GM19035 (cell line): ENCODE measurements around the gene AK5.
A peak's percentile ranks its signal among the peaks of the same experiment; 100 is the strongest.
"Not testable (repeated sequence)": the region's sequence is repeated elsewhere in the genome, so short reads cannot be mapped to it uniquely, and the experiment has no call there.

ENCODE experiments used
- ATAC-seq: cut with Tn5 transposase; IDR thresholded peaks from one replicate; pipeline ENCODE4 v1.9.1; 2021; ENCODE audit not compliant: unreplicated experiment

Gene AK5

DNA sequence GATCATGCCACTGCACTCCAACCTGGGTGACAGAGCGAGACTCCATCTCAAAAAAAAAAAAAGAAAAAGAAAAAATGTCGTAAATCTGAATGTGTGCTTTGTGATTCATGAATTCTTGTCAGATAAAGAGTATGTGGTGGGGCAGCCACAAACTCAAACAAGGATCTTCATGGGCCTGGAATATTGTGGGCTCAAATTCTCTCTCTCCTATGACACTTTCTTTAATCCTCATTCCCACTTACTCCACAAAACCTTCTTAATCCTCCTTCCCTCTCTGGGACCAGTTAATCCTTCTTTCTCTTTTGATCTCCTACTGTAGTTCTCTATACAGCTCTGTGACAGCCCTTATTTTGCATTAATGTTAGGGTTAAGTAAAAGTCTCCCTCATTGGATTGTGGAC lies 112.3 kb downstream of the AK5 start:
- ATAC-seq = no peak

DNA sequence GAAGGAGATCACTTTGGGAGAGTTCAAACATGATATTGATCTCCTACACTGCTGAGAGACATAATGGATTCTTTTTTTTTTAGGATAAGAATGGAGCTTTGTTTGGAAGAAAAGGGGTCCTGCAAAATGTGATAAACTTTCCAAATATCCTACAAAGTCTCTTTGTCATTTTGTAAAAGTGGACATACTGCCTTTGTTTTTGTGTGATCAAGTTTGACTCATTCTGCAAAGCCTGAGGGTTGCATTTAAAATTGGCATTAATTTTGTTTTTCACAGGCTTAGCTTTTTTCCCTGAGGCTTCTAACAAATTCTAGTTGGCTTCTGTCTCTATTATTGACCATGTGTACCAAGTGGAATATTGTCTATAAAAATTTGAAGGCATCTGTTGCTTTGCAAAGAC lies 113.2 kb downstream of the AK5 start:
- no peak for ATAC-seq

DNA sequence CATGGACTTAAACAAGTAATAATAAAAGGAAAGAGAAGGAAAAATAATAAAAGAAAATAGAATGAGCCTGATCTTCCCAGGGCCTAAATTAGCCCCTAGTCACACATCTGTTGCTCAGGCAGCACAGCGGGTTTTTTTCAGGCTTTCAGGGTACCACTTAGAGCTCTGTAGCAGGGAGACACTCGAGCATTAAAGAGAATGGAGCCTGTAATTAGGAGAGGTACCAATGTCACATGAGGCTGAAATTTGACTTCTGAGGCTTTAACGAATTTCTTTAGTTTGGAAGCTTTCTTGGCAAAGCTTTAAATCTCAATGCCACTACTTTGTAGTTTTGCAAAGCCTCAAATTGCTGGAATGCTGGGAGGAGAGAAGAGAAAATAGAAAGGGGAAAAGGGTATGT lies 116.3 kb downstream of the AK5 start:
- ATAC-seq = no peak

DNA sequence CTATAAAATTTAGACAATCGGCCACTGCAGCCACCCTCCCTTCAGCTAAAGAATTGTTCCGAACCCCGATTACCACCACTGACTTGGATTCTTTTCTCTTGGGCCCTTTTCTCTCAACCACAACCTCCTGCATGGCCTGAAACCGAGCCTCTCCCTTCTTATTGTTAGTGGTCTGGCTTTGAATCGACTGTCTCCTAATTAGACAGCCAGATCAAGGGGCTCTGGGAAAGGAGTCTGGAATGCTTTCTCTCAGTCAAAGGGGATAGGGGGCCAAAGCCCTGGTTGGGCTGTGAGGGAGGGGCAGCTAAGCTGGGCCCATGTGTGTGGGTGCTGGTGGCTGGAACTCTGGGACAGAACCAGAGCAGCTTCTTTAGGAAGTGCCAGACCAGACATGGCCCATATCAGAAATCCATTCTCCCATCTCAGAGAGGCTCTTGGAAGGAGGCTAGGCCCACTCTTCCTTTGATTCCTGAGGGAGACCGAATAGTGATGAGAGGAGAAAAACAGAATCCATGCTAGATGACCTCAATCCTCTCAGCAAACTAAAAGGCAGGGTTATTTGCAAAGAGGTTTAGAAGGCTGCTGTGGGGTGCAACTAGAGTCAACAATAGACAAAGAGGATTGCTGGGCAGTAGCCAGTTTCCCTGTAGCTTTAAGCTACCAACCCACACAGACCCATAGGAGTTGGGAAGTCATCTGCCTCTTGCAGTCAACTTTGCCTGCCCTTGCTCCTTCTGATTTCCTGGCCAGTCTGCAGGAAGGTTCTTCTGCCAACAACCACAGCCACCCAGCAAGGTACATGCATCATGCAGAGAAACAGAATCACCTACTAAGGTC lies 117.6 kb downstream of the AK5 start:
- no peak for ATAC-seq

DNA sequence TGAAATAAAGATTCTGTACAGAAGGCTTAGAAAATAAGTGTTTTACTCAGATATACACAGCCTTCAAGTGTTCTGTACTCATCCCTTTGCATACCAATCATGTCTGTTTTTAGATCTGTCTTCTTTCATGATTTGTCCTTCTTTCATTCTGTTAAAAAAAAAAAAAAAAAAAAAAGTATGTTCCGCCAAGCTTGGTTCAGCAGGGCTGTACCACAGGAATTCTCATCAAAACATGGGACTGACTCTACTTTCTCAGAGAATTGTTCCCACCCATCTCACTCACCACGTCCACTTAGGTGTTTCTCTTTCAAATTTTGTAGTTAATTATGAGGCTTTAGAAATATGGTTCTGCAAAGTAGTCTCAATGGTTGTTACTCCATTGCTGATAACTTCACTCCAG lies 119.0 kb downstream of the AK5 start:
- no peak for ATAC-seq

DNA sequence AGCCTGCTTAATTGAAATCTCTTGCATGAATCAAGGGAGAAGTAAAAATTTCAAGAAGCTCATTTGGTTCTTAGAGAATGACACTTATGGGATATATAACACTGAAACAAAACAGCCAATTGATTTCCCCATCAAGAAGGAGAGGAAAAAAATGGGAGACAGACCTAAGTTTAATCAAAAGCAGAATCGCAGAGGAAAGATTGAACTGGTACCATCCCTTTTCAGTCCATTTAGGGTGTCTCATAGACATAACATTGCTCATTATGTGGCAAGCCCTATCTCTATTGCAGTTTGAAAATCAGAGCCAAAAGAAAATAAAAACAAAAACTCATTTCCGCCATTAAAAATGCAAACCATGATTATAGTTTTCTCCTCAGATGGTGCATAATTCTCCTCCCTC lies 119.6 kb downstream of the AK5 start:
- ATAC-seq = no peak

DNA sequence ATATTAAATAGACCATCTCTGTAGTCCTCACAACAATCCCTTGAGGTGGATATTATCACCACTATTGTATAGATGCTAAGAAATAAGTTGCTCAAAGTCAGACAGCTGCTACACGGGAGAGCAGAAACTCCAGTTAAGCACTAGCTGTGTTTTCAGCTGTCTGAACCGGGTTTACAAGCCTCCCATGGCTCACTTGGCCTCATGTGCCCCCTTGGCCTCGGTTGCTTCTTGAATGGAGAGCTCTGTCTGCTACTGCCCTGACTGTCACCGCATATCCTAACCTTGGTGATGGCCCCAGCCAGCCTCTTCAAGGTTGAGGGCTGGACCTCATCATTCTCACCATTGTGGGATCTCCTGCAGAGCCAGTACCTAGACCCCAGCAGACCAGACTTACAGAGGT lies 123.4 kb downstream of the AK5 start:
- no peak for ATAC-seq

DNA sequence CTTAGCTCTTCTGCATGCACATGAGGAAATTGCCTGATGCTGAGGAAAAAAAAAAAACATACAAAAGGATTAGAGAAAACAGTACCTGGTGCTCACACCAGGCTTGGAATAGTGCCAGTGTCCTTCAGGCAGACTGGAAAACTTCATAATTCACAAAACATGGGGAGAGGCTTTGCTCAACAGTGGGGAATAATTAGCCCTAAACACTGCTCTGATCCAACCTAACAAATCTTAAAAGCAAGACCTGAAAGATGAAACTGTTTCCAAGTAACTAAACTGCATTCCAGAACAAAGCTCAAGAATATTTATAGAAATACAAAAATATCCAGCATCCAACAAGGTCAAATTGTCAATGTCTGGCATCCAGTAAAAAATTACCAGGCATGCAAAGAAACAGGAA lies 124.8 kb downstream of the AK5 start:
- no peak for ATAC-seq

DNA sequence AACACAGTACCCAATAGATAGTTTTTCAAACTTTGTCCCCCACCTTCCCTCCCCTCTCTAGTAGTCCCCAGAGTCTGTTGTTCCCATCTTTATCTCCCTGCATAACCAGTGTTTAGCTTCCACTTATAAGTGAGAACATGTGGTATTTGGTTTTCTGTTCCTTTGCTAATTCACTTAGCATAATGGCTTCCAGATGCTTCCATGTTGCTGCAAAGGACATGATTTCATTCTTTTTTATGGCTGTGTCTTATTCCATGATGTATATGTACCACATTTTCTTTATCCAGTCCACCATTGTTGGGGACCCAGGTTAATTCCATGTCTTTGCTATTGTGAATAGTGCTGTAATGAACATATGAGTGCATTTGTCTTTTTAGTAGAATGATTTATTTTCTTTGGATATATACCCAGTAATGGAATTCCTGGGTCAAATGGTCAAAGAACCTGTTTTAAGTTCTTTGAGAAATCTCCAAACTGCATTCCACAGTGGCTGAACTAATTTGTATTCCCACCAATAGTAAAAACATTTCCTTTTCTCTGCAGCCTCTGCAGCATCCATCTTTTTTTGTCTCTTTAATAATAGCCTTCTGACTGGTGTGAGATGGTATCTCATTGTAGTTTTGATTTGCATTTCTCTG lies 126.0 kb downstream of the AK5 start:
- no peak for ATAC-seq

DNA sequence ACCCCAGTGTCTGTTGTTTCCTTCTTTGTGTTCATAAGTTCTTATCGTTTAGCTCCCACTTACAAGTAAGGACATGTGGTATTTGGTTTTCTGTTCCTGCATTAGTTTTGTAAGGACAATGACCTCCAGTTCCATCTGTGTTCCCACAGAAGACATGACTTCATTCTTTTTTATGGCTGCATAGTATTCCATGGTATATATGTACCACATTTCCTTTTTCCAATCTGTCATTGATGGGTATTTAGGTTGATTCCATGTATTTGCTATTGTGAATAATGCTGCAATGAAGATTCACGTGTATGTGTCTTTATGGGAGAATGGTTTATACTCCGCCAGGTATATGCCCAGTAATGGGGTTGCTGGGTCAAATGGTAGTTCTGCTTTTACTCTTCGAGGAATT lies 127.1 kb downstream of the AK5 start:
- ATAC-seq = not testable (repeated sequence)

DNA sequence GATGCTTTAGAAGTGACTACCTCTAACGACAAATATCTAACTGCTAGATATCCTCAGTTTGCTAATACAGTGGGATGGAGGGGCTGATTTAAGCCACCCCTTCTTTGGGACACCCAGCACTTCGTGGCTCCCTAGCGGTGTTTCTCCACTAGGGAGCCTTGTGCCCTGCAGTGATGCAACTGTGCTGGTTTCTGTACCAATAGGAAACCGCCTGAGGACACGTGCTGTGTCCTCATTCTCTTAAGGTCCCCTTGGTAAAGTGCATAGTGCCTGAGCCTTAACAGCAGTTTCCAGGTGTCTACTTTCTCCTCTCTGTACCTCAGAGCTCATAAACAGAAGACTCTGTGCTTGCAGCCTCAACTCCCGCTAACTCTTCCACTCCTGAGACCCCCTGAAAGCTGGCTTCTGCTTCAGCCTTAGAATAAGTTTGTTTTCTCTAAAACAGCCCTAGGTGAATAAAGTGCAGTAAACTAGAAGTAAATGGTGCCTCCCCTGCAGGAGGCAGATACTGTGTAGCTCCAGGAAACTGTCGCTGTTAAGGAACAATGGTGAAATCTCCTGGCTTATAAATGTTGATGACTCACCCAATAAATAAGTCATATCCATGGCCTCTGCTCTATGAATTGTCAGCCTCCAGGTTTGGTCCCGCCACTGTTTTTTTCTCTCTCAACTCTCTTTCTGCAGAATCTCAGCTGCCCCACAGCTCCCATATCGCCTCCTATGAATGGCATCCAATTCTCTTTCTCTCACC lies 130.4 kb downstream of the AK5 start:
- no peak for ATAC-seq

DNA sequence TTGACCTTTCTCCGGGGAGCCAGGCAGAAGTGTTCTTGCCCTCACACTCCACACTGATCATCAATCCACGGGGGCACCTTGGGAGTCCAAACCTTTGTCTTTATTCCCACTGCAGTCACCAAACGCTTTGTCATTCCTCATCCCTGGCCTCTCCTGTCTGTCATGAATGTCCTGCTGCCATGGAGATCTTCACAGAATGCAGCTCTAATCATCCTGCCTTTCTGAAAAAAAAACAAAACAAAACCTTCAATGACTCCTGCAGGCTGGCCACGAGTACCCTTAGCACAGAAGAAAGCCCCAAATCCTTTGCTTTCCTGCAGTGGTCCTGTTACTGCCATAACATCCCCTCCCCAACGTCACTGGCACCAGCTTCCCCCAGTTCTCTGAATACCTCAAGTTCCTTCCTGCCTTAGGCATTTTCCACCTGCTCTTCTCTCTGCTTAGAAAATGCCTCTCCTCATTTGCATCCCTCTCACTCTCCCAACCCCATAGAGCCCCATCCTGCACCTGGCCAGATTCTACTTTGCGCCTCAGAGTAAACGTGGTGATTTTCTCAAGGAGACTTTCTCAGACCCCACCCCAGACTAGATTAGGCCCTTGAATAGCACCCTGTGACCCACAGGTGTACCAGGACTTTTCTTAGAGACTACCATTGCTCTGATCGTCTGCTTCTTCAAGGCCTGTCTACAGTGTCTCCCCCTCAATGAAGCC lies 131.2 kb downstream of the AK5 start:
- peak; percentile 47 for ATAC-seq

DNA sequence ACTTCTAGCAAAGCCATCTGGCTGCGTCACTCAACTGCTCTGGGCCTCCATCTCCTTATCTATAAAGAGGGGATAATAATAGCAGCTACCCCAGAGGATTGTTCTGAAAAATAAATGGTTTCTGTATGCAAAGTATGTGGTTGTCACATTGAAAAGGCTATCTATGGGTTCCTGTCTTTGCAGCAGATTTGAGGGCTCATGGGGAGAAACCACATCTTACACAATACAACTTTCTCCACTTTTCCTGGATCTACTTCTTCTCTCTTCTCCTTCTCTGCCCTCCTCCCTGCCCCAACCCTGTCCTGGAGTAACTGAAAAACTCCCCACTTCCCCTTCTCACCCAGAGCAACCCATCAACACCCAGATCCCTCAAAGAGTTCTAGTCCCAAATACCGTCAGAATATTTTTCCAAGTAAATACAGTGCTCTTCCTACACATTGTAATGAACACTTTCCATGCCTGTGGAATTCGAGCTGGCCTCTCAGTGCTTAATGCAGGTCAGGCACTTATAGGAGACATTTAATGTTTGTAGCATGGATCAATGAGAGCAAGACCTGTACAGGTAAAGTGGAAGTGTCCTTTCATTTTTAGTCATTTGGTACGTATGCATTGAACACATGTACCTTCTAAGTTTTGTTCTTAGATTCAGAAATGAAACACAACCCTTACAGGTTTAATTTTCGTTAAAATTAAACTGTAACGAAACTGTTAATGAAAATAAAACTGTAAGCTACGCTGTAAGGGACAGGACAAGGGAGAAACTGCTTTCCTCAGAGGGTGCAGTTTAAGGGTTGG lies 131.9 kb downstream of the AK5 start:
- peak; percentile 84 for ATAC-seq

DNA sequence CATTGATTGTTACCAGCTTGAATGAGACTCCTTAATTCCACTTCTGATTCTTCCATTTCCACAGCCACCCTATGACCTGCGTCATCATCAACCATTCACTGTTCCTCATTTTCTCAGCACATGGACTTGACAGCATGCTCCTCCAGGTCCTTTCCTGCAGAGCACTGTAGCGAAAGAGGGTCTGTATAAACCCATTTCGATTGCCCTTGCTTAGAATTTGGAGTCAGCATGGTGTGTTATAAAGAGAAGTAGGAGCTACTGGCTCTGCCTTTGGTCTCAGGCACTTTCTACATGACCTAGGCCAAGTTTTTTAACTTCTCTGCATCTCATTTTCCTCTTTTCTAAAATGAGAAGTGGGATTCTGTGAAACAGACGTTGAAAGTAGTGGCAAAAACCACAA lies 133.8 kb downstream of the AK5 start:
- ATAC-seq = no peak

DNA sequence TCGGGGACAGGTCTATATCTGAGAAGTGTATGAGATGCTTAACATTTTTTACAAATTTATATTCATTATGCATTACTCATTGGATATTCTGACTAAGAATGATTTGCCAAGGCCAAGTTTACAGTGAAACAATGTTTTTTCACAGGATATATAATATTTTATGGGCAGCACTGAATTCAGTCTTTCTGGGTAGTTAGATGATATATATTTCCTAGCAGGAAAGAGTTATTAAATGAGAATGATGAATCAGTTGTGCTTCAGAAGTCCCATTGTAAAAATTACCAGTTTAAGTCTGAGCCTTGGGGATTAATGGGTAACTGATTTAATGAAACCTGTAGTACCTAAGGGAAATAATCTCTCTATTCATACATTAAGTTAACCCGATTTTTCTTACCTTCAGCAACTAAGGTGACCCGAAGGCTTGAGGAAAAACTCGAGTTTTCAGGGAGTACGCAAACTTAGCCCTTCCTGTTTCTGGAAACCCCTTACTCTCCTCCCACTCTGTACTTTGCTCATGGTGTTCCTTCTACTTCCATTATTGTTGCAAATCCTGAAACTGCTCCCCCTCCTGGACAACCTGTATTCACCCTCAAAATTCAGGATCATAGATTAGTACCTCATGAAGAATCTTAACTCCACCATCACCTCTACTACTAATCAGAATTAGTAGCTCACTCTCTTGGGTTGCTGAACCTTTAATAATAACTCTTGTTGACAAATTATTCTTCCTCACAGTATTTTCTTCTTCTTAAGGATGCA lies 135.1 kb downstream of the AK5 start:
- no peak for ATAC-seq

DNA sequence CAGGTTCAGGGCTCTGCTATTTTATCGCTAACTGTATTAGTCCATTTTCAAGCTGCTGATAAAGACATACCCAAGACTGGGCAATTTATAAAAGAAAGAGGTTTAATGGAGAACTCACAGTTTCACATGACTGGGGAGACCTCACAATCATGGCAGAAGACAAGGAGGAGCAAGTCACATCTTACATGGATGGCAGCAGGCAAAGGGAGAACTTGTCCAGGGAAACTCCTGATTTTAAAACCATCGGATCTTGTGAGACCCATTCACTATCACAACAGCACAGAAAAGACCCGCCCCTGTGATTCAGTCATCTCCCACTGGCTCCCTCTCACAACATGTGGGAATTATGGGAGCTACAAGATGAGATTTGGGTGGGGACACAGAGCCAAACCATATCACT lies 136.2 kb downstream of the AK5 start:
- ATAC-seq = not testable (repeated sequence)

DNA sequence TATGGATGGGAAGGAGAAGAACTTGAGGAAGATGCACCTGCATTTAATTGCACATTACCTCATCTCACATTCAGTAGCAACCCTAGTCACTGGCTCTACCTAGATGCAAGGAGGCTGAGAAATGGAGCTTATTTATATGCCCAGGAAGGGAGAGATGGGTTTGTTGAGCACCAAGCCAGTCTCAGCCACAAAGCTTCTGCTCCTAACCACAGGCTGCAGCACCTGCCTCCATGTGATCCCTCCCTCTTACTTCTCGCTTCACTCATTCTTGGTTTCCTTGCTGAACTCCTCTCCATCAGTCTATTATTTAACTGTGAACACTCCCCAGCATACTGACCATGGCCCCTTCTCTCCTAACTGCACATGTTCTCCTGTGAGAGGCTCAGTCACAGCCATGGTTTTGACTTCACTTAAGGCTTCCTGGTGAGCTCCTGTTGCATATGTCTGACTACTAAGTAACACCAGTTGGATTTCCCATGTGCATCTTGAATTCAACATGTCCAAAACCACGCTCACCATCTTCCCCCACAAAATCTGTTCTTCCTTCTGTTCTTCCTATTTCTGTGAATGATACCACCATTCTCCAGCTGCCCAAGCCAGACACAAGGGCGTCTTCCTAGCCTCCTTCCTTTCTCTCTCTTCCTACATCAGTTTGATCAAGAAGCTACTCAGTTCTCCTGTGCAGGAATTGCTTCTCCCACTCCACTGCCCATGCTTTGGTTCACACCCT lies 139.8 kb downstream of the AK5 start:
- no peak for ATAC-seq

DNA sequence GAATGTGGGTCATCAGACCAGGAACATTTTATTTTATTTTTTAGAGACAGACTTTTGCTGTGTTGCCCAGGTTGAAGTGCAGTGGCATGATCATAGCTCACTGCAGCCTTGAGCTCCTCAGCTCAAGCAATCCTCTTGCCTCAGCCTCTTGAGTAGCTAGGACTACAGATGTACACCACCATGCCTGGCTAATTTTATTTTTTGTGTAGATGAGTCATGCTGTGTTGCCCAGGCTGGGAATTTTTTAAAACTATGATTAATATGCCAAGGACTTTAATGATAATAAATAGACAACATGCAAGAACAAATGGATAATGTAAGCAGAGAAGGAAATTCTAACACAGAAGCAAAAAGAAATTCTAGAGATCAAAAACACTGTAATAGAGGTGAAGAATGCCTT lies 142.4 kb downstream of the AK5 start:
- ATAC-seq = no peak

DNA sequence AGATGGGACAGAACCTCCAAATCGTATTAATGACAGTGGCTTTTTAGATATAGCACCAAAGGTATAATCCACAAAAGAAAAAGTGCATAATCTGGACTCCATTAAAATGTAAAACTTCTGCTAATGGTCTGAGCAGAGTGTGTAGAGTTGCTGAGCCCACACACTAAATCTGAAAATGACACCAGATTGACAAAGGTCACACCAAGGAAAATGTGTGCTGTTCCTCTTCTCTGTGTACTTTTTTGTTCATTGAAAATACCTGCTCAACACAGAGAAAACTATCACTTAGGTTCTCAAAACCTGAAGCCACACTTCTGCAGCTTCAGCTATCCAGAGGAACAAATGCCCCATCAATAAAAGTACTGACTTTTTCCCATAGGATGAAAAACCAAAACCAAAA lies 146.2 kb downstream of the AK5 start:
- no peak for ATAC-seq
